Activated B cell treated with CpG ODN at 0.5 μM for 24 hours (primary cell): ENCODE measurements around the gene DDX5. TPM values are rescaled to one million over a fixed set of nuclear protein-coding genes. Genes with fewer than 3 reads are reported as not detected.

Source experiments
- ATAC-seq: fragments of 200-7000 bp; cut with Tn5 transposase; one replicate; pipeline ENCODE4 v1.10.0; 2021; ENCODE audit warnings: low read depth, mild to moderate bottlenecking, moderate library complexity
- CTCF ChIA-PET: fragments of 350-600 bp; sonication (Branson Sonifier 250); formaldehyde crosslinking; loops from one replicate; lab custom pipeline; 2021; ENCODE audit warnings: antibody characterized with exemption; lab: Charles Lee
- POLR2A ChIA-PET: fragments of 350-600 bp; sonication (Branson Sonifier 250); formaldehyde crosslinking; loops from one replicate; lab custom pipeline; 2021; ENCODE audit warnings: antibody characterized with exemption; lab: Charles Lee
- DNase-seq: peaks from one replicate; pipeline ENCODE4 v3.0.0; 2022
- H3K27ac Mint-ChIP-seq: one replicate; pipeline ENCODE4 v1.8.0; 2020; ENCODE audit warnings: mixed read lengths
- H3K27me3 Mint-ChIP-seq: one replicate; pipeline ENCODE4 v1.8.0; 2021; ENCODE audit warnings: mixed read lengths
- H3K36me3 Mint-ChIP-seq: one replicate; pipeline ENCODE4 v1.8.0; 2021; ENCODE audit warnings: low read depth, mixed read lengths
- H3K4me1 Mint-ChIP-seq: one replicate; pipeline ENCODE4 v1.8.0; 2021; ENCODE audit warnings: mixed read lengths
- H3K4me3 Mint-ChIP-seq: one replicate; pipeline ENCODE4 v1.8.0; 2020; ENCODE audit warnings: mild to moderate bottlenecking, mixed read lengths
- H3K9me3 Mint-ChIP-seq: one replicate; pipeline ENCODE4 v1.8.0; 2020; ENCODE audit warnings: mixed read lengths
- intact Hi-C: fragments of 100-400 bp; cut with micrococcal nuclease; formaldehyde crosslinking; loops from one replicate; pipeline ENCODE4 v1.15.1; 2024
- total RNA-seq: library from RNA; stranded (reverse); gene quantifications from 2 replicates; pipeline ENCODE4 v1.2.3, GENCODE V29; 2022
- TF ChIP-seq, protein P1 (sequence below): fragments of 200-600 bp; IDR thresholded peaks from one replicate; pipeline ENCODE4 v1.8.0; 2022; ENCODE audit warnings: antibody characterized with exemption, mild to moderate bottlenecking

Gene DDX5
- total RNA-seq, 1 donor from 2014 or later = 1,208 TPM

DNA sequence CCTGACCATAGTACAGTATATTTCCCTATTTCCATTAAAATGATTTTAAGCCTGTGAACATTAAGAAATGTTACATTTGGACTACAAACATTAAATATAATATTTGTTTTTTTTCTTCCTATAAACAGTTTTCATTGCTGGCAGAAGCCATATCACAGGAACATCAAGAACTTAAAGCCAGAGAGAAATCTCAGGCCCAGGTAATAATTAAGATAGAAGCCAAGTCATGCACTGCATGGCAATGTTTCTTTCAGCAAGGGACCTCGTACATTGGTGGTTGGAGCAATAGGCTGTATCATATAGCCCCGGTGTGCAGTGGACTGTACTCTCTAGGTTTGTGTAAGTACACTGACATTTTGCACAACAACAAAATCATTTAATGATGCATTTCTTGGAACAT lies 30.8 kb upstream of the DDX5 start:
- H3K36me3 Mint-ChIP-seq = peaks cover 77% of the 10 kb centered on the region
- intact Hi-C loops = no loop called here

DNA sequence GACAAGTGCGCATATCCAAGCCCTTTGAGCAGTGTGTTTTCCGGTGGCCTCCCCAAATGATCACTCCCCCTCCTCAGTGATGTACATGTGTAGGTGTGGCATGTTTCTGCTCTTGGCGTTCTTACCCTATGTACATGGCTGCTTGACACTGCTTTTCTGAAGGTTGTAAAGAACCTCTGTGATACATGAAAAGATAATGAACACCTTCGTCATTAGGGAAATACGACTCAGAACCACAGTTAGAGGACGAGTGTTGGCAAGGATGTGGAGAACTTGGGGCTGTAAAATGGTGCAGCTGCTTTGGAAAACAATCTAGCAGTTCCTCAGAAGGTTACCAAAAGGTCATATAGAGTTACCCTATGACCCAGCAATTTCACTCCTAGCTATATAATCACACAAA lies 29.3 kb upstream of the DDX5 start:
- Mint-ChIP-seq H3K9me3 (no peaks in the 10 kb centered on the region), H3K27me3 (no peaks in the 10 kb centered on the region), H3K36me3 (peaks cover 88% of the 10 kb centered on the region), H3K4me3 (no peak overlapping the region), H3K27ac (no peak overlapping the region), H3K4me1 (no peaks in the 10 kb centered on the region)
- ATAC-seq = no peak
- no peak for DNase-seq
- intact Hi-C loops = no loop called here
- TF ChIP-seq, protein P1, sequence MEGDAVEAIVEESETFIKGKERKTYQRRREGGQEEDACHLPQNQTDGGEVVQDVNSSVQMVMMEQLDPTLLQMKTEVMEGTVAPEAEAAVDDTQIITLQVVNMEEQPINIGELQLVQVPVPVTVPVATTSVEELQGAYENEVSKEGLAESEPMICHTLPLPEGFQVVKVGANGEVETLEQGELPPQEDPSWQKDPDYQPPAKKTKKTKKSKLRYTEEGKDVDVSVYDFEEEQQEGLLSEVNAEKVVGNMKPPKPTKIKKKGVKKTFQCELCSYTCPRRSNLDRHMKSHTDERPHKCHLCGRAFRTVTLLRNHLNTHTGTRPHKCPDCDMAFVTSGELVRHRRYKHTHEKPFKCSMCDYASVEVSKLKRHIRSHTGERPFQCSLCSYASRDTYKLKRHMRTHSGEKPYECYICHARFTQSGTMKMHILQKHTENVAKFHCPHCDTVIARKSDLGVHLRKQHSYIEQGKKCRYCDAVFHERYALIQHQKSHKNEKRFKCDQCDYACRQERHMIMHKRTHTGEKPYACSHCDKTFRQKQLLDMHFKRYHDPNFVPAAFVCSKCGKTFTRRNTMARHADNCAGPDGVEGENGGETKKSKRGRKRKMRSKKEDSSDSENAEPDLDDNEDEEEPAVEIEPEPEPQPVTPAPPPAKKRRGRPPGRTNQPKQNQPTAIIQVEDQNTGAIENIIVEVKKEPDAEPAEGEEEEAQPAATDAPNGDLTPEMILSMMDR = no peak
- ChIA-PET POLR2A (no interaction called here), CTCF (interaction anchor here (1.0 kb wide), 1 partner anchor 114 kb away, joined by 4 read pairs; no protein-coding TSS in a partner anchor)

More for the DNA sequence above, 30.8 kb upstream of the DDX5 start:
- Mint-ChIP-seq H3K4me1 (no peaks in the 10 kb centered on the region), H3K9me3 (no peaks in the 10 kb centered on the region), H3K27ac (no peak overlapping the region), H3K27me3 (no peaks in the 10 kb centered on the region), H3K4me3 (no peak overlapping the region)
- ATAC-seq = no peak
- DNase-seq = no peak
- TF ChIP-seq, protein P1 = no peak
- POLR2A ChIA-PET = no interaction called here
- CTCF ChIA-PET = no interaction called here

GRCh38 chr17:64534187-64534586 lies 28.1 kb upstream of the DDX5 start:
- intact Hi-C loops = loop anchor here (5.0 kb wide), 1 partner anchor 113 kb away; no protein-coding TSS in a partner anchor
- Mint-ChIP-seq H3K9me3 (no peaks in the 10 kb centered on the region), H3K4me1 (no peaks in the 10 kb centered on the region), H3K27ac (no peak overlapping the region), H3K27me3 (no peaks in the 10 kb centered on the region), H3K36me3 (peaks cover 94% of the 10 kb centered on the region), H3K4me3 (no peak overlapping the region)
- TF ChIP-seq, protein P1 = no peak
- CTCF ChIA-PET = interaction anchor here (1.1 kb wide), 1 partner anchor 114 kb away, joined by 5 read pairs; no protein-coding TSS in a partner anchor
- DNase-seq (no peak), ATAC-seq (peak; percentile 34)
- POLR2A ChIA-PET = no interaction called here

DNA sequence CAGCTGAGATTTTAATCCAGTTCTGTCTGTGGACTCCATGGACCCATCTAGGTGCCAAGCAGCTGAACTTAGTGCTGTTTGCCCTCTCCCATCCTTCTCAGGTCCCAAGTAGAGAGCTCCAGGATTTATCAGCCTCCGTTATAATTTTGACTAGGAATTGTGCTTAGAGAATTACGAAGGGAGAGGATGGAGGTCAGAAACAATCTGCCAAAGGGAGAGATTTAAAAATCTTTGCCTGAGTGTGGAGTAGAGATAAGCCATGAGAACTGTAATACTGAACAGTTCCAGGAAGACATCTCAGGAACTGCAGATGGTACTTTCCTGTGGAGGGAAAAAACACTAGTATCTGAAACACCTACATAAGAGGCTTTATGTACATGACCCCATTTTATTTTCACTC lies 27.7 kb upstream of the DDX5 start:
- Mint-ChIP-seq H3K36me3 (peaks cover 96% of the 10 kb centered on the region), H3K27ac (no peak overlapping the region), H3K4me1 (no peaks in the 10 kb centered on the region), H3K4me3 (no peak overlapping the region), H3K9me3 (no peaks in the 10 kb centered on the region), H3K27me3 (no peaks in the 10 kb centered on the region)
- ATAC-seq (no peak), DNase-seq (no peak)
- TF ChIP-seq, protein P1 = no peak
- ChIA-PET CTCF (interaction anchor here (0.6 to 1.1 kb wide), 2 partner anchors 92 to 114 kb away, joined by 4 to 5 read pairs; no protein-coding TSS in a partner anchor), POLR2A (no interaction called here)
- intact Hi-C loops = loop anchor here (5.0 kb wide), 1 partner anchor 114 kb away; no protein-coding TSS in a partner anchor

GRCh38 chr17:64532409-64532808 lies 26.3 kb upstream of the DDX5 start:
- TF ChIP-seq, protein P1 = no peak
- H3K27me3 Mint-ChIP-seq = no peaks in the 10 kb centered on the region
- DNase-seq (no peak), ATAC-seq (no peak)
- no peak overlapping the region for H3K4me3 Mint-ChIP-seq
- intact Hi-C loops = loop anchor here (5.0 kb wide), 1 partner anchor 115 kb away; no protein-coding TSS in a partner anchor
- H3K27ac Mint-ChIP-seq = no peak overlapping the region
- no peaks in the 10 kb centered on the region for H3K4me1 Mint-ChIP-seq
- CTCF ChIA-PET = interaction anchor here (1.3 kb wide), 1 partner anchor 112 kb away, joined by 4 read pairs; no protein-coding TSS in a partner anchor
- no peaks in the 10 kb centered on the region for H3K9me3 Mint-ChIP-seq
- POLR2A ChIA-PET = interaction anchor here (0.6 kb wide), 1 partner anchor 33 kb away, joined by 3 read pairs; no protein-coding TSS in a partner anchor
- peaks cover 97% of the 10 kb centered on the region for H3K36me3 Mint-ChIP-seq
